Measurements from ENCODE around the gene CD46. TPM values are rescaled to one million over a fixed set of nuclear protein-coding genes. Genes with fewer than 3 reads are reported as not detected.

Gene CD46
- total and polyA plus RNA-seq, 4 experiments from 2014 or later = 171 to 234 (median 196) TPM

DNA sequence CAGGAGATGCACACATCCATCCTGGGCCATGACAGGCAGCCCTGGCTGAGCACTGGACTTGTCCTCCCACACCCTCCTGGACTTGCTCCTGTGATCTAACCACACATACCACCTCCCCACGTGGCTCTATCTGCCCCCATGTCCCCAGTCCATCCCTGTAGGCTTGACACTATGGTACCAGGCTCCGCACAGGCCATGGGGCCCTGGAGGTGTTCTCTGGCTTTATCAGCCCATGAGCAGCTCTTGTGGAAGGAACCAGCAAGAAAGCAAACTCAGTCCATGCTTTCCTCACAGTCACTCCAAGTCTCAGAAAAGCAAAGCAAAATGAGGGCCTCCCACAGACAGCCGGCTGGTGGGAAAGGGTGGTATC, 61.6 kb downstream of the CD46 start:
- ChIA-PET CTCF (ENCODE audit: partially characterized antibody) (interaction anchor here (2.6 kb wide), 1 partner anchor 71 kb away, joined by 10 read pairs; no protein-coding TSS in a partner anchor), POLR2A (ENCODE audit: partially characterized antibody) (interaction anchor here (1.0 kb wide), 1 partner anchor 9 kb away, joined by 3 read pairs; no protein-coding TSS in a partner anchor)
- DNase-seq = no peak
- intact Hi-C loops (cut with micrococcal nuclease) = no loop called here
- Mint-ChIP-seq H3K27me3 (no peaks in the 10 kb centered on the region), H3K27ac (peak overlapping the region in 6 of 7 donors; percentile 58 to 92 (median 81)), H3K9me3 (peaks cover 0 to 3% (median 0%) of the 10 kb centered on the region in 8 donors), H3K4me1 (peaks cover 49 to 88% (median 70%) of the 10 kb centered on the region in 4 donors), H3K36me3 (peaks cover 56 to 85% of the 10 kb centered on the region in 2 donors), H3K4me3 (no peak overlapping the region)
- no peak overlapping the region for H3K4me3 ChIP-seq (ENCODE audit: low read length in 2 of 2)
- H3K36me3 ChIP-seq (ENCODE audit: insufficient read depth, low read length) = peaks cover 80% of the 10 kb centered on the region
- no peaks in the 10 kb centered on the region for H3K9me3 ChIP-seq (ENCODE audit: control insufficient read depth in 1 of 2, low read length in 2 of 2)
- no peak overlapping the region for H3K27ac ChIP-seq (ENCODE audit: low read depth, low read length)
- H3K27me3 ChIP-seq (ENCODE audit: insufficient read depth, low read length) = no peaks in the 10 kb centered on the region
- H3K4me1 ChIP-seq (ENCODE audit: insufficient read depth, low read length) = peaks cover 71% of the 10 kb centered on the region

DNA sequence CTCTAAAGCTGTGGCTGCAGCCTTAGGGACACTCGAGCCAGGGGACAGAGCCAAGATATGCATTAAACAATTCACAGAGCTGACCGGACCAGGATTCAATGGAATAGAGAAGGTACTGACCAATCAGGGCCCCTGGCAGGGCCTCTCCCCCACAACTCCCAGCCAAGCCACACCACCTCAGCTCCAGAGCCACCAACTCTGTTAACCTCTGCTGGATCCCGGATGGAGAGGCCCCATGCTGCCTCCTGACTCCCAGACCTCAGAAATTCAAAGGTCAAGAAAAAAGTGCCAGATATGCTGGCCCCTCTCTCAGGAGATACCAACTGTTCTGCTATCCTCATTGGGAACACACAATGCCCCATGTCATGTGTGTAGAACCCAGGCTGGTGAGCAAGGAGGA, 62.1 kb downstream of the CD46 start:
- peaks cover 0 to 3% (median 0%) of the 10 kb centered on the region in 8 donors for H3K9me3 Mint-ChIP-seq
- H3K4me3 Mint-ChIP-seq = no peak overlapping the region
- no peaks in the 10 kb centered on the region for H3K9me3 ChIP-seq (ENCODE audit: control insufficient read depth in 1 of 2, low read length in 2 of 2)
- peaks cover 71% of the 10 kb centered on the region for H3K4me1 ChIP-seq (ENCODE audit: insufficient read depth, low read length)
- ChIA-PET CTCF (ENCODE audit: partially characterized antibody) (no interaction called here), POLR2A (ENCODE audit: partially characterized antibody) (interaction anchor here (1.0 kb wide), 1 partner anchor 8 kb away, joined by 3 read pairs; no protein-coding TSS in a partner anchor)
- peaks cover 47 to 88% (median 69%) of the 10 kb centered on the region in 4 donors for H3K4me1 Mint-ChIP-seq
- no peak for DNase-seq
- H3K27me3 Mint-ChIP-seq = no peaks in the 10 kb centered on the region
- H3K27ac Mint-ChIP-seq = peak overlapping the region; percentile 53 to 92 (median 79)
- peak overlapping the region; percentile 1 for H3K27ac ChIP-seq (ENCODE audit: low read depth, low read length)
- no peak overlapping the region for H3K4me3 ChIP-seq (ENCODE audit: low read length in 2 of 2)
- no peaks in the 10 kb centered on the region for H3K27me3 ChIP-seq (ENCODE audit: insufficient read depth, low read length)
- intact Hi-C loops (cut with micrococcal nuclease) = no loop called here
- peaks cover 54 to 81% of the 10 kb centered on the region in 2 donors for H3K36me3 Mint-ChIP-seq
- peaks cover 76% of the 10 kb centered on the region for H3K36me3 ChIP-seq (ENCODE audit: insufficient read depth, low read length)

DNA sequence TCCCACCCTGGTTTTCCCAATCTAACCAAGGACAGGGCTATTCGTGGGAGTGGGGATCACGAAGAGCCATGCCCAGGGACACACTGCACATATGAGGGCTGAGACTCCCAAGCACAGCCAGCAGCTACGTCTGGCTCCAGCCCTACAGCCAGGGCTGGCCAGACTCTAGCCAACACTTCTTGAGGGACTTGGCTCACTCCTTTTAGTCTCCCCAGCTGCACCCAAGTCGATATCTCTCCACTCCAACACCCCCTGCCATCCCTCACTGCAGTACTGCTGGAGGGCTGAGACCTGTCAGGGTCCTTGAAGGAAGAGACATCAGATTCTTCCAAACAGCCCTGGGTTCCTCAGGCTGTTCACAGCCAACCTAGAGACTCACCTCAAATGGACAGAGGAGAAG, 62.6 kb downstream of the CD46 start:
- Mint-ChIP-seq H3K27me3 (no peaks in the 10 kb centered on the region), H3K27ac (peak overlapping the region in 6 of 7 donors; percentile 7 to 83 (median 72)), H3K36me3 (peaks cover 52 to 77% of the 10 kb centered on the region in 2 donors), H3K4me1 (peaks cover 42 to 88% (median 67%) of the 10 kb centered on the region in 4 donors), H3K4me3 (peak overlapping the region in 1 of 8 donors; percentile 13), H3K9me3 (peaks cover 0 to 3% (median 0%) of the 10 kb centered on the region in 8 donors)
- CTCF ChIA-PET (ENCODE audit: partially characterized antibody) = no interaction called here
- Histone ChIP-seq H3K36me3 (ENCODE audit: insufficient read depth, low read length) (peaks cover 70% of the 10 kb centered on the region), H3K27me3 (ENCODE audit: insufficient read depth, low read length) (no peaks in the 10 kb centered on the region), H3K4me3 (ENCODE audit: low read length in 2 of 2) (no peak overlapping the region), H3K4me1 (ENCODE audit: insufficient read depth, low read length) (peaks cover 70% of the 10 kb centered on the region), H3K27ac (ENCODE audit: low read depth, low read length) (peak overlapping the region; percentile 1), H3K9me3 (ENCODE audit: control insufficient read depth in 1 of 2, low read length in 2 of 2) (no peaks in the 10 kb centered on the region)
- no peak for DNase-seq
- POLR2A ChIA-PET (ENCODE audit: partially characterized antibody) = no interaction called here
- intact Hi-C loops (cut with micrococcal nuclease) = no loop called here

DNA sequence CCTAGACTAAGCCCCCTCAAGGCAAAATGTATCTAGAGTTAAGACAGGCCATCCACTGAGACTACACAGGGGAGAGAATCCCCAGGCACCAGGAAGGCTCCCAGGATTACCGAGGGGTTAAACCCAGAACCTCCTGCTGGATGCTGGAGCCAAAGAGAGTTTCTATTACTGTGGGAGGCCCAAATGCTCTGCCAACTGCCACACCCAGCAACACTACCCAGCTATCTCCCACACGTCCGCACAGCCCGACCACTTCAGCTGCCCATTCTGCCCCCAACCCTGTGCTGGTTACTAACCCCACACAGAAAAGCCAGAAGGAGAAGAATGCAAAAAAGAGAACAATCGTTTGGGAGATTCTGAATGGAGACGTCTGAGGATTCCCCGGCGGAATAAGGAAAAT, 63.6 kb downstream of the CD46 start:
- Mint-ChIP-seq H3K4me3 (no peak overlapping the region), H3K4me1 (peaks cover 47 to 88% (median 70%) of the 10 kb centered on the region in 4 donors), H3K27ac (peak overlapping the region; percentile 61 to 91 (median 75)), H3K27me3 (no peaks in the 10 kb centered on the region), H3K36me3 (peaks cover 55 to 77% of the 10 kb centered on the region in 2 donors), H3K9me3 (peaks cover 0 to 3% (median 0%) of the 10 kb centered on the region in 8 donors)
- Histone ChIP-seq H3K36me3 (ENCODE audit: insufficient read depth, low read length) (peaks cover 60% of the 10 kb centered on the region), H3K4me3 (ENCODE audit: low read length in 2 of 2) (no peak overlapping the region), H3K4me1 (ENCODE audit: insufficient read depth, low read length) (peaks cover 70% of the 10 kb centered on the region), H3K27me3 (ENCODE audit: insufficient read depth, low read length) (no peaks in the 10 kb centered on the region), H3K9me3 (ENCODE audit: control insufficient read depth in 1 of 2, low read length in 2 of 2) (no peaks in the 10 kb centered on the region), H3K27ac (ENCODE audit: low read depth, low read length) (no peak overlapping the region)
- intact Hi-C loops (cut with micrococcal nuclease) = no loop called here
- DNase-seq = no peak
- POLR2A ChIA-PET (ENCODE audit: partially characterized antibody) = interaction anchor here (0.8 kb wide), 1 partner anchor 9 kb away, joined by 4 read pairs; no protein-coding TSS in a partner anchor
- CTCF ChIA-PET (ENCODE audit: partially characterized antibody) = no interaction called here

DNA sequence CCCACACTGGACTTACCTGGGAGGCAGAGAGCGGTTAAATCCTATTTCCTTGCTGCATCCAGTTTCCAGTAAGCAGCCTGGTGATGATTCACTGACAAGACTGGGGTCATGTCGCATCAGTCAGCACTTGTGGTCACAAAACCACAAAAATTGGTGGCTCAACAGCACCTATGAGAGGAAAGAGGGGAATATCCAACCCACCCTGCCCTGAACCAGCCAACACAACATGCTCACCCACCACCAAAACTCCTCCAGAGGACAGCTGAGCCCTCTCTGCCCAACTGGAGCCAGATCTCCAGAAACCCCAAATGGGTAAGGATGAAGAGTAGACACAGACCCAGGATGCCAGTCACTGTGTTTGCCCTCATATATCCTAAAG, 64.0 kb downstream of the CD46 start:
- peaks cover 48 to 90% (median 71%) of the 10 kb centered on the region in 4 donors for H3K4me1 Mint-ChIP-seq
- DNase-seq = peak in 1 of 5 donors; percentile 59
- peak overlapping the region in 1 of 8 donors; percentile 50 for H3K4me3 Mint-ChIP-seq
- no peak overlapping the region for H3K4me3 ChIP-seq (ENCODE audit: low read length in 2 of 2)
- H3K9me3 ChIP-seq (ENCODE audit: control insufficient read depth in 1 of 2, low read length in 2 of 2) = no peaks in the 10 kb centered on the region
- H3K27ac Mint-ChIP-seq = peak overlapping the region; percentile 61 to 91 (median 75)
- intact Hi-C loops (cut with micrococcal nuclease) = no loop called here
- peaks cover 0 to 3% (median 0%) of the 10 kb centered on the region in 8 donors for H3K9me3 Mint-ChIP-seq
- POLR2A ChIA-PET (ENCODE audit: partially characterized antibody) = interaction anchor here (0.8 kb wide), 1 partner anchor 8 kb away, joined by 4 read pairs; no protein-coding TSS in a partner anchor
- H3K27me3 Mint-ChIP-seq = no peaks in the 10 kb centered on the region
- peaks cover 52 to 77% of the 10 kb centered on the region in 2 donors for H3K36me3 Mint-ChIP-seq
- H3K27ac ChIP-seq (ENCODE audit: low read depth, low read length) = no peak overlapping the region
- peaks cover 56% of the 10 kb centered on the region for H3K36me3 ChIP-seq (ENCODE audit: insufficient read depth, low read length)
- CTCF ChIA-PET (ENCODE audit: partially characterized antibody) = no interaction called here
- no peaks in the 10 kb centered on the region for H3K27me3 ChIP-seq (ENCODE audit: insufficient read depth, low read length)
- H3K4me1 ChIP-seq (ENCODE audit: insufficient read depth, low read length) = peaks cover 70% of the 10 kb centered on the region

- Histone ChIP-seq H3K36me3 (ENCODE audit: insufficient read depth, low read length) (peaks cover 49% of the 10 kb centered on the region), H3K27ac (ENCODE audit: low read depth, low read length) (no peak overlapping the region), H3K4me1 (ENCODE audit: insufficient read depth, low read length) (peaks cover 82% of the 10 kb centered on the region), H3K27me3 (ENCODE audit: insufficient read depth, low read length) (no peaks in the 10 kb centered on the region), H3K9me3 (ENCODE audit: control insufficient read depth in 1 of 2, low read length in 2 of 2) (no peaks in the 10 kb centered on the region), H3K4me3 (ENCODE audit: low read length in 2 of 2) (no peak overlapping the region)
- ChIA-PET CTCF (ENCODE audit: partially characterized antibody) (interaction anchor here (1.1 to 3.4 kb wide), 2 partner anchors 19 to 52 kb away, joined by 4 to 23 read pairs; no protein-coding TSS in a partner anchor), POLR2A (ENCODE audit: partially characterized antibody) (interaction anchor here (1.0 kb wide), 1 partner anchor 19 kb away, joined by 3 read pairs; no protein-coding TSS in a partner anchor)
- Mint-ChIP-seq H3K4me1 (peaks cover 43 to 94% (median 74%) of the 10 kb centered on the region in 4 donors), H3K4me3 (no peak overlapping the region), H3K36me3 (peaks cover 51 to 73% of the 10 kb centered on the region in 2 donors), H3K27ac (peak overlapping the region; percentile 47 to 87 (median 66)), H3K27me3 (no peaks in the 10 kb centered on the region), H3K9me3 (peaks cover 0 to 3% (median 0%) of the 10 kb centered on the region in 8 donors)
- DNase-seq = no peak
- intact Hi-C loops (cut with micrococcal nuclease) = no loop called here
Observed at GRCh38 chr1:207817166-207817565, 65.3 kb downstream of the CD46 start.
